Breast epithelium (tissue), 4 donors: Measurements from ENCODE around the gene LMX1B. TPM values are rescaled to one million over a fixed set of nuclear protein-coding genes. Genes with fewer than 3 reads are reported as not detected.
A peak's percentile ranks its signal among the peaks of the same experiment; 100 is the strongest.

ENCODE experiments used
- DNase-seq, 2 donors: peaks; one replicate each; pipeline ENCODE4 v3.0.0-alpha.2; 2019; ENCODE audit warnings: low spot score in 2 of 2
- H3K27ac ChIP-seq, 2 donors: fragments of 200-600 bp; sonication (generic) in 1 of 2; one replicate each; pipeline ENCODE4 v1.5.1; 2016 to 2019; ENCODE audit warnings: mild to moderate bottlenecking in 1 of 2
- H3K27me3 ChIP-seq, 2 donors: fragments of 200-600 bp; sonication (generic) in 1 of 2; one replicate each; pipeline versions ENCODE4 v1.5.1 to v1.6.0; 2017 to 2019; ENCODE audit warnings: control low read depth in 1 of 2, mild to moderate bottlenecking in 1 of 2
- H3K36me3 ChIP-seq: fragments of 200-600 bp; one replicate; pipeline ENCODE4 v1.5.1; 2019
- H3K4me1 ChIP-seq, 2 donors: fragments of 200-600 bp; sonication (generic); one replicate each; pipeline ENCODE4 v1.5.1; 2016 to 2019; ENCODE audit warnings: control low read depth in 1 of 2
- H3K4me3 ChIP-seq, 3 donors: fragments of 200-600 bp; sonication (generic); 1 replicate in 2 of 3; 2 replicates in 1 of 3; pipeline ENCODE4 v1.5.1; 2016 to 2019; ENCODE audit warnings: mild to moderate bottlenecking in 3 of 3, moderate library complexity in 2 of 3
- H3K9me3 ChIP-seq, 2 donors: fragments of 200-600 bp; sonication (generic) in 1 of 2; one replicate each; pipeline ENCODE4 v1.5.1; 2016 to 2019; ENCODE audit warnings: control low read depth in 1 of 2
- POLR2A ChIP-seq: fragments of 450-650 bp; IDR thresholded peaks from one replicate; pipeline ENCODE4 v1.6.1; 2016; ENCODE audit warnings: antibody characterized with exemption, mild to moderate bottlenecking, moderate library complexity
- POLR2AphosphoS5 ChIP-seq, 3 donors: sonication (generic); formaldehyde crosslinking; IDR thresholded peaks; one replicate each; pipeline ENCODE4 v1.6.1; 2017; ENCODE audit warnings: antibody characterized with exemption in 3 of 3
- intact Hi-C: fragments of 100-400 bp; cut with DNase I; formaldehyde crosslinking; loops from one replicate; pipeline ENCODE4 v1.15.1; 2023; ENCODE audit warnings: low total_unique reads
- total RNA-seq, 3 donors: library from RNA; depleted of rRNA; stranded (reverse); fragments of >200 nt; gene quantifications; one replicate each; pipeline ENCODE4 v1.1.0, GENCODE V29; 2016
- TF ChIP-seq, protein P1 (sequence below), 3 donors: fragments of 450-650 bp; IDR thresholded peaks; one replicate each; pipeline ENCODE4 v1.5.1; 2016 to 2017; ENCODE audit warnings: antibody characterized with exemption in 3 of 3, mild to moderate bottlenecking in 3 of 3, moderate library complexity in 3 of 3

LMX1B gene
- total RNA-seq, 3 donors from 2014 or later, result 0.16 to 20.3 (median 9.2) TPM

DNA sequence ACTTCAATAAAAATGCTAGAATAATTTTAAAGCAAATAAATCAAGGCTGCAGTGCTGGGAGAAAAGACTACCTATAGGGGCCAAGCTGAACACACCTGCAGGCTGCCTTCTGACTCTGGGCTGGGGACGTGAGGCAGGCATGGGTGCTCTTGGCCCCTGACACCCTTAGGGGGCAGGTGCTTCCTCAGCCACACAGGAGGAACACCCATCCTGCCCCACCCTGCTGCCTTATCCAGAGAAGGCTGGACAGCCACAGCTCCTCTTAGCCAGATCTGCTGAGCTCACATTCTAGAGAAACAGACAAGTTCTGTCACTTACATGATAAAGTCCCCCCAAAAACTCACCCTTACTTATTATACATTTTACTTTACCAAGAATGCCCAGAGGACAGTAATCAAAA is 6.6 kb upstream of the LMX1B start:
- TF ChIP-seq POLR2A, result no peak
- no peak for TF ChIP-seq POLR2AphosphoS5 (IDR thresholded peaks at IDR 0.05)
- TF ChIP-seq, protein P1, sequence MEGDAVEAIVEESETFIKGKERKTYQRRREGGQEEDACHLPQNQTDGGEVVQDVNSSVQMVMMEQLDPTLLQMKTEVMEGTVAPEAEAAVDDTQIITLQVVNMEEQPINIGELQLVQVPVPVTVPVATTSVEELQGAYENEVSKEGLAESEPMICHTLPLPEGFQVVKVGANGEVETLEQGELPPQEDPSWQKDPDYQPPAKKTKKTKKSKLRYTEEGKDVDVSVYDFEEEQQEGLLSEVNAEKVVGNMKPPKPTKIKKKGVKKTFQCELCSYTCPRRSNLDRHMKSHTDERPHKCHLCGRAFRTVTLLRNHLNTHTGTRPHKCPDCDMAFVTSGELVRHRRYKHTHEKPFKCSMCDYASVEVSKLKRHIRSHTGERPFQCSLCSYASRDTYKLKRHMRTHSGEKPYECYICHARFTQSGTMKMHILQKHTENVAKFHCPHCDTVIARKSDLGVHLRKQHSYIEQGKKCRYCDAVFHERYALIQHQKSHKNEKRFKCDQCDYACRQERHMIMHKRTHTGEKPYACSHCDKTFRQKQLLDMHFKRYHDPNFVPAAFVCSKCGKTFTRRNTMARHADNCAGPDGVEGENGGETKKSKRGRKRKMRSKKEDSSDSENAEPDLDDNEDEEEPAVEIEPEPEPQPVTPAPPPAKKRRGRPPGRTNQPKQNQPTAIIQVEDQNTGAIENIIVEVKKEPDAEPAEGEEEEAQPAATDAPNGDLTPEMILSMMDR (IDR thresholded peaks at IDR 0.05), result no peak
- intact Hi-C loops, result no loop called here

DNA sequence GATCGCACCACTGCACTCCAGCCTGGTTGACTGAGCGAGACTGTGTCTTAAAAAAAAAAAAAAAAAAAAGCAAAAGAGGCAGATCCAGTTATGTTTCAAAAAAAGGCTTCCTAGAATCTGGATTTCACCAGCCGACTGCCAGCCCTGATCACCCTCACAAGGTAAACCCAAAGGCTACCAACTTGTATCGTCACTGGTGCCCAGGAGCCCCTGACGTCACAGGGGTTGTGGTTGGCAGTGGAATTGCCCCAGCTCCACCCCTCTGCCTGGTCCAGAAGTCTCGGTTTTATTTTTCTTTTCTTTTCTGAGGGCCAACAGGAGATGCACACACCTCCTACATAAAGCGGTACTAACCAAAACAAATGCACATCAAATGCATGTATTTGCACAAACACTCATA is 6.0 kb upstream of the LMX1B start:
- DNase-seq, result peak in 1 of 2 donors; percentile 64
- Histone ChIP-seq H3K9me3 (no peaks in the 10 kb centered on the region), H3K27ac (peak overlapping the region; percentile 66 to 71), H3K4me3 (no peak overlapping the region), H3K27me3 (peaks cover 0 to 15% of the 10 kb centered on the region in 2 donors), H3K36me3 (no peaks in the 10 kb centered on the region), H3K4me1 (peaks cover 0 to 5% of the 10 kb centered on the region in 2 donors)
- intact Hi-C loops, result no loop called here
- TF ChIP-seq POLR2AphosphoS5 (IDR thresholded peaks at IDR 0.05), result no peak
- no peak for TF ChIP-seq POLR2A
- TF ChIP-seq, protein P1 (IDR thresholded peaks at IDR 0.05), result no peak

More for the DNA sequence above, 6.6 kb upstream of the LMX1B start:
- no peaks in the 10 kb centered on the region for H3K36me3 ChIP-seq
- H3K27me3 ChIP-seq, result peaks cover 0 to 13% of the 10 kb centered on the region in 2 donors
- H3K4me3 ChIP-seq, result no peak overlapping the region
- H3K27ac ChIP-seq, result peak overlapping the region; percentile 66 to 71
- no peak for DNase-seq
- no peaks in the 10 kb centered on the region for H3K4me1 ChIP-seq
- no peaks in the 10 kb centered on the region for H3K9me3 ChIP-seq

DNA sequence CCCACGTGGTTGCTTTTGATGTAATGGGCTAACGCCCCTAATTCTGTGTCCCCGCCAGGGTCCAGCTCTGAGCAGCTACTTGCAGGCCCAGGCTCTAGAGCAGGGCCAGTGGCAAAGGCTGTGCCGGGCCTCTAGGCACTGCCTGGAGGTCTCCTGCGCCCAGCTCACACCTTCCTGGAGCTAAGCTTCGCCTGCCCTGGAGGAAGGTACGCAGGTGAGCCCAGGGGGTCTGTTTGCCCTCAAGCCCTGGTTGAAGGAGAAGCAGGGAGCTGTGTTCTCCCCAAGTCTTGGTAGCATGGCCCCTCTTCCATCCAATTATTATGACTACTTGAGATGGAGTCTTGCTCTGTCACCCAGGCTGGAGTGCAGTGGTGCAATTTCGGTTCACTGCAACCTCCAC is 5.2 kb upstream of the LMX1B start:
- TF ChIP-seq, protein P1 (IDR thresholded peaks at IDR 0.05), result no peak
- TF ChIP-seq POLR2AphosphoS5 (IDR thresholded peaks at IDR 0.05), result no peak
- TF ChIP-seq POLR2A, result no peak
- H3K9me3 ChIP-seq, result no peaks in the 10 kb centered on the region
- no peak overlapping the region for H3K4me3 ChIP-seq
- peak overlapping the region in 1 of 2 donors; percentile 4 for H3K27ac ChIP-seq
- intact Hi-C loops, result no loop called here
- H3K36me3 ChIP-seq, result no peaks in the 10 kb centered on the region
- DNase-seq, result no peak
- peaks cover 0 to 18% of the 10 kb centered on the region in 2 donors for H3K27me3 ChIP-seq
- H3K4me1 ChIP-seq, result peaks cover 0 to 11% of the 10 kb centered on the region in 2 donors

DNA sequence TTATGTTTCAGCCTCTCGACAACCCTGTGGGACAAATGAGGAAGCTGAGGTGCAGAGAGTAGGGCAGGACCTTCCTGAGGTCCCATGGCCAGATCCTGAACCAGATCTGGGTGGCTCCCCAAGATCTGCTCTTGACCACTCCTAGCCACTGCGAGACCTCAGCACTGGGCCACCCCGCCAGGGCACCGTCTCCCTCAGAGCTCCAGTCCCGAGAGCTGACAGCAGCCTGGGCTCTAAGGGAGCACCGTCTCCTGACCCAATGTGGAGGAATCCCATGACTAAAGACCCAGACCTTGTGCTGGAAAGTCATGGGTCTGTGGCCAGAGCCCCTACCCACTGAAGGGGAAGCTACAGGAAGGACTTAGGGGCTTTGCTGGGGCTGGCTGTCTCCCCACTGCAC is 4.5 kb upstream of the LMX1B start:
- Histone ChIP-seq H3K4me1 (peaks cover 0 to 11% of the 10 kb centered on the region in 2 donors), H3K36me3 (no peaks in the 10 kb centered on the region), H3K27me3 (peaks cover 0 to 18% of the 10 kb centered on the region in 2 donors), H3K9me3 (no peaks in the 10 kb centered on the region), H3K27ac (no peak overlapping the region), H3K4me3 (no peak overlapping the region)
- DNase-seq, result no peak
- TF ChIP-seq, protein P1 (IDR thresholded peaks at IDR 0.05), result no peak
- TF ChIP-seq POLR2A, result no peak
- TF ChIP-seq POLR2AphosphoS5 (IDR thresholded peaks at IDR 0.05), result no peak
- intact Hi-C loops, result no loop called here

DNA sequence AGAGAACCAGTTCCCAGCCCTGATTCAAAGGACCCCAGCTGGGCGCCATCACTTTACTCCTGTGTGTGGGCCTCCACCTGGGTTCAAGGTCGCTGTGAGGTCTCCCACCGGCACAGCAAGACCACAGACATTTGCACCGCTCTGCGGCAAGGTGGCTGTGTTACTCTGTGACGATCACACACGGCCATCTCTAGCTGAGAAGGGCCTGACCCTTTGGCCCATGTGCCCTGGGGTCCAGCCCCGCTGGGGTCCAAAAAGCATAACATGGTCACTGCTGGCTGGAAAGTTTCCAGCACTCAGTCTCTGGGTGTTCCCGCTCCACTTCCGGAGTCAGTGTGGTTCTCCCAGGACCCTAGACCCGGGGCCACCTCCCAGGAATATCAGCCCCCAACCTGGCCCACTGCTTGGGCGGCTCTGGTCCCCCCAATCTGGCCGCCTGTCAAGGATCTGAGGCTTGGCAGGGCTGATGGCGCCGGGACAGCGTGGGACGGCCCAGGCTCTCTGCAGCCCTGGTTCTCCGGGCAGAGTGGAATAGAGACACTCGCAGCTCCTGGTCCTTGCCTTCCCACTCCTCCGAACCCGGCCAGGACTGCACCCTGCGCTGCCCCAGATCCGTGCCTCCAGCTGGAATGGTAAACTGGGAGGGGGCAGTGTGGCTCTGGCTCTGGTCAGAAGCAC is 3.9 kb upstream of the LMX1B start:
- peaks cover 0 to 11% of the 10 kb centered on the region in 2 donors for H3K4me1 ChIP-seq
- no peaks in the 10 kb centered on the region for H3K36me3 ChIP-seq
- TF ChIP-seq POLR2A, result no peak
- TF ChIP-seq, protein P1 (IDR thresholded peaks at IDR 0.05), result no peak
- TF ChIP-seq POLR2AphosphoS5 (IDR thresholded peaks at IDR 0.05), result no peak
- no peak overlapping the region for H3K4me3 ChIP-seq
- intact Hi-C loops, result no loop called here
- no peaks in the 10 kb centered on the region for H3K9me3 ChIP-seq
- H3K27me3 ChIP-seq, result peaks cover 4 to 22% of the 10 kb centered on the region in 2 donors
- no peak for DNase-seq
- H3K27ac ChIP-seq, result no peak overlapping the region
